Mesodermal cell (in vitro differentiated cells): ENCODE measurements around the gene HOXC9. TPM values are rescaled to one million over a fixed set of nuclear protein-coding genes. Genes with fewer than 3 reads are reported as not detected.

ENCODE experiments used
- H3K27ac ChIP-seq: 2 replicates; pipeline ENCODE4 v1.7.0; 2013; ENCODE audit warnings: mild to moderate bottlenecking, low read depth, low read length, moderate library complexity; ENCODE audit not compliant: severe bottlenecking
- H3K36me3 ChIP-seq: 2 replicates; pipeline ENCODE4 v1.7.1; 2013; ENCODE audit warnings: mild to moderate bottlenecking, low read length, moderate library complexity; ENCODE audit not compliant: control insufficient read depth, insufficient read depth
- H3K4me1 ChIP-seq: one replicate; pipeline ENCODE4 v1.7.1; 2013; ENCODE audit warnings: mild to moderate bottlenecking, low read length; ENCODE audit not compliant: insufficient read depth, control insufficient read depth, poor library complexity, severe bottlenecking
- H3K4me3 ChIP-seq: 2 replicates; pipeline ENCODE4 v1.7.0; 2013; ENCODE audit warnings: low read length, control low read depth, mild to moderate bottlenecking; ENCODE audit not compliant: insufficient read depth, poor library complexity, severe bottlenecking; ENCODE audit errors: extremely low read depth
- H3K9me3 ChIP-seq: 2 replicates; pipeline ENCODE4 v1.7.1; 2013; ENCODE audit warnings: mild to moderate bottlenecking, low read length, moderate library complexity; ENCODE audit not compliant: control insufficient read depth
- WGBS, 2 experiments: methylation state at CpG; one replicate each; pipeline ENCODE4 v1.1.5; 2013; ENCODE audit warnings: missing lambda C conversion rate in 2 of 2; ENCODE audit not compliant: insufficient coverage in 2 of 2; 5-methylcytosine and 5-hydroxymethylcytosine counted together
- polyA plus RNA-seq, 2 experiments: library from polyadenylated mRNA; stranded (reverse); fragments of 50-300 nt; gene quantifications; one replicate each; pipeline ENCODE4 v1.2.3, GENCODE V29; 2013

The HOXC9 gene
- 3.8 TPM for polyA plus RNA-seq (2013, experiment 1 of 2)
- 3.3 TPM for polyA plus RNA-seq (2013, experiment 2 of 2)

GRCh38 chr12:54000116-54001114 lies at the start of gene HOXC9:
Gene HOXC9, plus strand, starts transcription at chr12:54000161. Its CDS starts 28 bp downstream, at chr12:54000189.
- no peaks in the 10 kb centered on the region for H3K9me3 ChIP-seq
- 3 to 4% methylated on average over 74 to 83 of the region's 87 CpGs for WGBS, 2 experiments
- H3K4me3 ChIP-seq = peak within 1 kb of the TSS; percentile 26
- peaks cover 6% of the 10 kb centered on the region for H3K4me1 ChIP-seq
- H3K27ac ChIP-seq = peak within 1 kb of the TSS; percentile 2
- no peaks in the 10 kb centered on the region for H3K36me3 ChIP-seq

- WGBS, 2 experiments = 7 to 18% methylated on average over 4 to 5 of the region's 10 CpGs
- no peaks in the 10 kb centered on the region for H3K36me3 ChIP-seq
These were observed 49.6 kb upstream of the HOXC9 start for GRCh38 chr12:53950437-53950773.

GRCh38 chr12:53950789-53951576 lies 49.0 kb upstream of the HOXC9 start:
- Histone ChIP-seq H3K4me1 (peaks cover 10% of the 10 kb centered on the region), H3K4me3 (no peak overlapping the region), H3K36me3 (no peaks in the 10 kb centered on the region), H3K27ac (no peak overlapping the region), H3K9me3 (no peaks in the 10 kb centered on the region)
- 6 to 7% methylated on average over 19 to 23 of the region's 34 CpGs for WGBS, 2 experiments

More at GRCh38 chr12:53950437-53950773, 49.6 kb upstream of the HOXC9 start:
- H3K27ac ChIP-seq = no peak overlapping the region
- peaks cover 10% of the 10 kb centered on the region for H3K4me1 ChIP-seq
- H3K9me3 ChIP-seq = no peaks in the 10 kb centered on the region
- no peak overlapping the region for H3K4me3 ChIP-seq

GRCh38 chr12:53951577-53952334 lies 48.2 kb upstream of the HOXC9 start:
- Histone ChIP-seq H3K36me3 (no peaks in the 10 kb centered on the region), H3K4me1 (peaks cover 10% of the 10 kb centered on the region), H3K9me3 (no peaks in the 10 kb centered on the region), H3K27ac (no peak overlapping the region), H3K4me3 (no peak overlapping the region)
- 9% methylated on average over 45 to 47 of the region's 47 CpGs for WGBS, 2 experiments

DNA sequence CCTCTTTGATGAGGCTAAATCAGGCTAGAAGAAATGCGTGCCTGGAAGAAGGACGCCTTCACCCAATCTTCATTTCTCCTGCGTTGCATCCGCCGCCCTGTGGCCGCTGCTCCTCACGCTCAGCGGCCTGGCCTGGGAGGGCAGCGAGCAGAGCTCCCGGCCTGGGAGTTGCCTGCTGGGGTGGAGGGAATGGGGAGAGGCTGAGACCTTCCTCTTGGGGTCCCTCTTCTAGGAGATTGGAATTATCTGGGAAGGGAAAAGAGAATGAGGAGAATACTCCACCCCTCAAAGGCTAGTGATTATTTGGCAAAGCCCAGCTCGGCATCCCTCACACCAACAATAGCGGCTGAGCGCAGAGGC lies 47.6 kb upstream of the HOXC9 start:
- Histone ChIP-seq H3K9me3 (no peaks in the 10 kb centered on the region), H3K4me1 (peaks cover 10% of the 10 kb centered on the region), H3K4me3 (no peak overlapping the region), H3K27ac (no peak overlapping the region), H3K36me3 (no peaks in the 10 kb centered on the region)
- WGBS, 2 experiments = 0 to 5% methylated on average over 6 of the region's 13 CpGs

GRCh38 chr12:53952871-53953734 lies 46.9 kb upstream of the HOXC9 start:
- H3K9me3 ChIP-seq = no peaks in the 10 kb centered on the region
- H3K4me3 ChIP-seq = no peak overlapping the region
- peaks cover 10% of the 10 kb centered on the region for H3K4me1 ChIP-seq
- 1 to 3% methylated on average over 27 to 30 of the region's 38 CpGs for WGBS, 2 experiments
- H3K27ac ChIP-seq = no peak overlapping the region
- no peaks in the 10 kb centered on the region for H3K36me3 ChIP-seq

- Histone ChIP-seq H3K4me3 (no peak overlapping the region), H3K4me1 (peaks cover 10% of the 10 kb centered on the region), H3K36me3 (no peaks in the 10 kb centered on the region), H3K27ac (no peak overlapping the region), H3K9me3 (no peaks in the 10 kb centered on the region)
- 19 to 21% methylated on average over 7 to 8 of the region's 19 CpGs for WGBS, 2 experiments
These were observed 45.9 kb upstream of the HOXC9 start for GRCh38 chr12:53953831-53954693.

DNA sequence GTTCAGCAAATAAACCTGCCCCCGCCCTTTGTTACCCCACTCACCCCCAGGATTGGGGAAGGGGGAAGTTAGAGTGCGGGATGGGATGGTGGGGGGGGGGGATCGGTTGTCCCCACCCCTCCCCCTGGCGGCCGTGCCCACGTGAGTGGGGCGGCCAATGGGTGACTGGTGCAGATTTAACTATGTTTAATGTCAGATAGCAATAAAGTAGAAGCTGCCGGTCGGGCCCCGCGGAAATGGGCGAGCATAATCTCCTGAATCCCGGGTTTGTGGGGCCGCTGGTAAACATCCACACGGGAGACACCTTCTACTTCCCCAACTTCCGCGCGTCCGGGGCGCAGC lies 45.3 kb upstream of the HOXC9 start, which contains the start of gene HOXC12:
Gene HOXC12, plus strand, starts transcription at position 210 of the 342 bp plus-strand sequence. Its CDS starts 27 bp downstream, at position 237.
- Histone ChIP-seq H3K27ac (no peak within 1 kb of the TSS), H3K4me3 (no peak within 1 kb of the TSS), H3K36me3 (no peaks in the 10 kb centered on the region), H3K9me3 (no peaks in the 10 kb centered on the region), H3K4me1 (peaks cover 10% of the 10 kb centered on the region)
- WGBS, 2 experiments = 23 to 31% methylated on average over 13 of the region's 20 CpGs

- H3K27ac ChIP-seq = no peak overlapping the region
- H3K9me3 ChIP-seq = no peaks in the 10 kb centered on the region
- H3K4me3 ChIP-seq = no peak overlapping the region
- H3K4me1 ChIP-seq = peaks cover 10% of the 10 kb centered on the region
- H3K36me3 ChIP-seq = no peaks in the 10 kb centered on the region
- WGBS, 2 experiments = 6 to 8% methylated on average over 56 to 60 of the region's 86 CpGs
These were observed 44.8 kb upstream of the HOXC9 start for GRCh38 chr12:53955036-53955775.
